22Rv1 (cell line): ENCODE measurements around the gene MRPS14.

Experiments
- ZFX ChIP-seq: fragments of 450-650 bp; IDR thresholded peaks from 2 replicates; pipeline ENCODE4 v1.6.1; 2017; ENCODE audit warnings: antibody characterized with exemption, borderline replicate concordance
- TF ChIP-seq, protein P1 (sequence below): fragments of 450-650 bp; IDR thresholded peaks from 2 replicates; pipeline ENCODE4 v1.5.1; 2017; ENCODE audit warnings: mild to moderate bottlenecking

DNA sequence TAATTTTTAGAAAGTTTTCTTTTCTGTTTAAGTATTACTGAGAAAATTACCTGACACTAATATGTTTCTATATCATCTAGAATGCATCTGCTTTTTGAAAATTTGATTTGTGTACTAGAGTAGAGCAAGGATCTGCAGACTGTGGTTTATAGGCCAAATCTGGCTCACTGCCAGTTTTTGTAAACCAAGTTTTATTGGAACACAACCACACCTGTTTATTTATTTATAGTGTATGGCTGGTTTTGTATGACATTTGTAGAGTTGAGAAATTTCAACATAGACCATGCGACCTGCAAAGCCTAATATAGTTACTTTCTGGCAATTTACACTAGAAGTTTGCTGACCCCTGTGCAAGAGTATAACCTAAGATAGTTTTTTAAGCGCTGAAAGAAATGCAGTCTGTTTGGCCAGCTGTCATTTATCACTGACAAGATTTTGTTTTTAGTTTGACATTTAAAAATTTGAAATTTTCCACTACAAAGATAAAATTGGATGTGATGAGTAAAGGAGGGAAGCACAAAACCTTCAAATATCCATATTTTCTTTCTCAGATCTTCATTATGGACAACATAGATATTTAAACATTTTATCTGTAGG is 59.6 kb downstream of the MRPS14 start:
- TF ChIP-seq, protein P1, sequence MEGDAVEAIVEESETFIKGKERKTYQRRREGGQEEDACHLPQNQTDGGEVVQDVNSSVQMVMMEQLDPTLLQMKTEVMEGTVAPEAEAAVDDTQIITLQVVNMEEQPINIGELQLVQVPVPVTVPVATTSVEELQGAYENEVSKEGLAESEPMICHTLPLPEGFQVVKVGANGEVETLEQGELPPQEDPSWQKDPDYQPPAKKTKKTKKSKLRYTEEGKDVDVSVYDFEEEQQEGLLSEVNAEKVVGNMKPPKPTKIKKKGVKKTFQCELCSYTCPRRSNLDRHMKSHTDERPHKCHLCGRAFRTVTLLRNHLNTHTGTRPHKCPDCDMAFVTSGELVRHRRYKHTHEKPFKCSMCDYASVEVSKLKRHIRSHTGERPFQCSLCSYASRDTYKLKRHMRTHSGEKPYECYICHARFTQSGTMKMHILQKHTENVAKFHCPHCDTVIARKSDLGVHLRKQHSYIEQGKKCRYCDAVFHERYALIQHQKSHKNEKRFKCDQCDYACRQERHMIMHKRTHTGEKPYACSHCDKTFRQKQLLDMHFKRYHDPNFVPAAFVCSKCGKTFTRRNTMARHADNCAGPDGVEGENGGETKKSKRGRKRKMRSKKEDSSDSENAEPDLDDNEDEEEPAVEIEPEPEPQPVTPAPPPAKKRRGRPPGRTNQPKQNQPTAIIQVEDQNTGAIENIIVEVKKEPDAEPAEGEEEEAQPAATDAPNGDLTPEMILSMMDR: no peak
- no peak for TF ChIP-seq ZFX
